ENCODE data around the gene GSTP1.

GRCh38 chr11:67551127-67551526, 32.5 kb upstream of the GSTP1 start:
- TF ChIP-seq CTCF (IDR thresholded peaks at IDR 0.05; ENCODE audit: control extremely low read depth in 1 of 3, insufficient read depth in 1 of 3, low read depth in 1 of 3, low read length in 3 of 3) = no peak
- no peak for TF ChIP-seq CHD2 (IDR thresholded peaks at IDR 0.05; ENCODE audit: low read length)
- no peak for TF ChIP-seq YY1 (IDR thresholded peaks at IDR 0.05; ENCODE audit: low read depth, low read length)
- TF ChIP-seq CHD7 (IDR thresholded peaks at IDR 0.05; ENCODE audit: insufficient replicate concordance, low read length) = no peak
- no peak for TF ChIP-seq SUZ12 (IDR thresholded peaks at IDR 0.05; ENCODE audit: low read length)
- TF ChIP-seq EP300 (IDR thresholded peaks at IDR 0.05; ENCODE audit: borderline replicate concordance in 1 of 2, low read depth in 2 of 2, low read length in 2 of 2) = no peak
- TF ChIP-seq RNF2 (IDR thresholded peaks at IDR 0.05; ENCODE audit: borderline replicate concordance, low read depth, low read length, missing control alignments, poor library complexity, severe bottlenecking) = no peak
